GM21576 (cell line): ENCODE data around the gene LRCOL1.

Source experiments
- ATAC-seq: cut with Tn5 transposase; IDR thresholded peaks from one replicate; pipeline ENCODE4 v1.9.1; 2021; ENCODE audit warnings: mild to moderate bottlenecking, moderate library complexity; ENCODE audit not compliant: unreplicated experiment

Gene LRCOL1

DNA sequence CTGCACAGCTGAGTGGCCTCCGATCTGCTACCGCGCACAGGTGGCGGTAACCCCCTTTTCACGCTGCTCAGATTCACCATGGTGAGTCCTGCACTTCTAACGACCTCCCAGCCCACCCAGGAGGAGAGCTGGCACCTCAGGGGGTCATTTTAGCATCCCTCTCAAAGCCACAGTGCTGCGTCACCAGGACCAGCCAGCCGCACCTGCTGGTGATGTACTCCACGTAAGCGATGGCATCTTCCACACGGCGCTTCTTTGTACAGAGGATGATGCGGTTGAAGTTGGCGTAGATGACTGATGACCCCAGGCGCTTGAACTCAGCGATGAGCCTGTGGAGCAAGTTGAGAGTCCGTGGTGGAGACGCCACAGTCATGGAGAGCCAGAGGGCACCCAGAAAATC, 27.4 kb upstream of the LRCOL1 start:
- ATAC-seq = no peak

DNA sequence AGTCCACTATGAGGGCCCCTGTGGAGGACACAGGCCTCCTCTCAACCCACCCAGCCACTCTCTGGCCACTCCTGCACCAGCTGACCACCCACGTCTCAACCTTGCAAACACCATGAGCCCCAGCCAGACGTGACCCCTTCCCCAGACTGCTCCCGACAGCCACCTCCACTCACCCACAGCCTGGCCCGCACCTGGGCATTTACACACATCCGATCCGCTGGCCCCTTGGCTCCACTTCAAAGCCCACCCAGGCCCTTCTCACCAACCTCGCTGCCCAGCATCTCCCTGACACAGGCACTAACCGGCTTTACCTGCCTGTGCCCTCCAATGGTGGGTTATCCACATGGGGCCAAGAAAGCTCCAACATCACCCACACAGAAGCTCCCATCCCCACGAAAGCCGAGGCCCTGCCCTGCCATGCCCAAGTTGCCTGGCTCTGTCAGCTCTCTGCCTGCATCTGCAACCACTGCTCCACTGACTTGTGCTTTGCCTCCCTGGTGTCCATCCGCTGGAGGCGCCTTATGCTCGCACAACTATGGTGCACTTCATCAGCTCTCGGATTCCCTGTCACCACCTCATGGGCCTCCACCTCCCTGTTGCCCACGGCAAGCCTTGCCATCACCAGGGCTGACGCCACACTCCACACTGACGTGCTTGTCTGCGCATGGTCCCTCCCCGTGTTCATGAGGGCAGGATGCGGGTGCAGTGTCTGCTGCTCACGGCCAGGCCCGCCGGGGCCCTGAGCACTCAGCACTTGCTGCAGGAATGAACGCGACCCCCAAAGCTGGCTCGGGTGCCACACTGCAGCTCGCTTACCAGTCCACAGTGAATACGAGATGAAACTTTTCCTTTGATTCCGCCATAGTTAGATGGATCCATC, 24.9 kb upstream of the LRCOL1 start:
- no peak for ATAC-seq

DNA sequence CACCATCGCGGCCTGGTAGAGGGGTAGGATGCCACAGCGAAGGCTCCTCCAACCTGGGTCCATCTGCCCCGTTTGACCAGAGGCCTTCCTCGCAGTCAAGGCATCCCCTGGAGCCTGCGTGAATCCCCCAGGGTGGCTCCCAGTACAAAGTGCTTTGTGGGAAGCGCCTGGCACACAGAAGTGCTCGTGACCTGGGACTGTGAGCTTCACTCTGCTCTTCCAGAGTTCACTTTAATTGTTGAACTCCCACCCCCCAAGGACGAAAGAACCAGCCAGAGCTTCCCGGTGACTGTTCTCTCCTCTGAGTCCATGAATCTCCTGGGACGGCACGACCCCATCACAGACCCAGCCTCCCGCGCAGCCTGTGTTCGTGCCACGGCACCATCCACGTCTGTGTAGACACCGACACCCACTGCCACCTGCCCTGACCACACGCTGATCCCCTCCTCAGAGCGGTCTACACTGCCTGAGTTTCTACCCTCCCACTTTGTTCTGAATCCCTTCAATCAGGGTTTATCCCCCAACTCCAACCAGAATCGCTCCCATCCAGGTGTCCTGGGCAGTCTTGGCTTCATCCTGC, 24.1 kb upstream of the LRCOL1 start:
- no peak for ATAC-seq

DNA sequence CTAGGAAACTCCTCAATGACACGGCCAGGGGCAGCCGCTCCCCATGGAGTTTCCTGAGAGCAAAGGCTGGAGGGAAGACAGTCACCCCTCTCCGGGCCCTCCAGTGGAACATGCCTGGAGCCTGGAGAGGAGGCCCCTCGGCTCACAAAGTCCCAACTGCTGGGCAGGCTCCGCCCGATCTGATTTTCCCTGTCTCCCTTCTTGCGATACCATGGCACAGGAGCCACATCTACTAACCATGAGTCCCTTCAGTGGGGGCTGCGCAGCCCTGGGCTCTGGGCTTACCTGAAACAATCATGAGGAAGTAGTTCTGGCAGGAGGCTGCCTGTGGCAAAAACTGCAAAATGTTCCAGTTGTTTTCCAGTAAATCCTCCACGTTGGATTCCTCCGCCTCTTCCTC, 23.5 kb upstream of the LRCOL1 start:
- ATAC-seq = no peak

DNA sequence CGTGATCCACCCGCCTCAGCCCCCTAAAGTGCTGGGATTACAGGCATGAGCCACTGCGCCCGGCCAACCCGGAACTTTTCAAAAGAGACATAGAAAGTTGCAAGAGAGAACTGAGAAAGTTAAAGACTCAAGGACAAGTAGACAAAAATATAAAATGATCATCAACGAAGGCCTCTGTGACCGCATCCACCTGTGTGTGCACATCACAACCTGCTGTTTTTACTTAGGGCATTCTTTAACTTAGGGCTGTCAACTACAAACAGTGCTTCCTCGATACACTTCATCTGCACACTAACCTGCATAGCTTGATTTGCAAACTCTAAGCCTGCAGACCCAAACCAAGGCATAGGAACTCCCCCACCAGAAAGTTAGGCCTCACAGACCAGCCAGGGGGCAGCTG, 23.0 kb upstream of the LRCOL1 start:
- no peak for ATAC-seq

DNA sequence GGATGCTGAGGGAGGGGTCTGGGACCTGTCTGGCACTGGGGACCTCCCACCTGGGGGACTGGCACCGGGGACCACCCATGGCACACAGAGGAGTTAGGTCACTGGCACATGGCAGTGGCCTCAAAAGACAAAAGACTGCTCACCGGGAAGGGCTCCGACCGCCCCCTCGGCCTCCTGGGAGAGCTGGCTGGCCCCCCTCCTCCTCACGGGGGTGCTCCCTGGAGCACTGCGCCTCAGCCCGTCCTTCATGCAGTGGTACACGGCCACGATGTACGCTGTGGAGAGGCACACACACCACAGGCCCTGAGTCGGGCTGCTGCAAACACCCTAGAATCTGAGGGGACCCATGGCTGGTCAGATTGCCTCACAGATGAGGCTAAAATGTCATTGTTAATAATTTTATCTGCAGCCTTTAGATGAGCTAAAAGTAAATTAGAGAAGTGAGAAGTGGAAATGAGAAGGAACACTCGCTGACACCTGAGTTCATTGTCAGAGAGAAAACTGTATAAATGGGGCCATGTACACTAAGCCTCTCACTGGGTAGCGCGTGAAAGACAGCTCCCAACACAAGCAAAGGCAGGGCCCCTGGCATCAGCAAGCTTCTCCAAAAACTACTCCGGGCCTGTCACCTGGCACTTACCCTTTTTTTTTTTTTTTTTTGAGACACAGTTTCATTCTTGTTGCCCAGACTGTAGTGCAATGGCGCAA, 22.3 kb upstream of the LRCOL1 start:
- no peak for ATAC-seq

DNA sequence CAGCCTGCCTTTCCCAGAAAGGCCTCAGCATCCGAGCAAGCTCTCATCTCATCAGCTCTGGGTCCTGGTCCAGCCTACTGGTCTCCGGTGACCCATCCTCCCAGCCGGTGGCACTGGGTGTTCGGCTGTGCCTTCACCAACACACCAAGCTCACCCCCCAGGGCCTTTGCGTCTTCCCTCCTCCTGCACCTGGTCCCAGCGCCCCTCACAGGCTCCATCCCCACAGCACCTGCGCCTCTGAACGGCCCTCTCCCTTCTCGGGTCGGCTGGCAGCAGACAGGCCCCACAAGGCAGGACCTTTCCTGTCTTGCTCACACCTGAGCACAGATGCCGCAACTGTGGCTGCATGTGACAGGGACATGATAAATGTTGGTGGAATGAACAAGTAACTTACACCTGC, 21.3 kb upstream of the LRCOL1 start:
- ATAC-seq = no peak

DNA sequence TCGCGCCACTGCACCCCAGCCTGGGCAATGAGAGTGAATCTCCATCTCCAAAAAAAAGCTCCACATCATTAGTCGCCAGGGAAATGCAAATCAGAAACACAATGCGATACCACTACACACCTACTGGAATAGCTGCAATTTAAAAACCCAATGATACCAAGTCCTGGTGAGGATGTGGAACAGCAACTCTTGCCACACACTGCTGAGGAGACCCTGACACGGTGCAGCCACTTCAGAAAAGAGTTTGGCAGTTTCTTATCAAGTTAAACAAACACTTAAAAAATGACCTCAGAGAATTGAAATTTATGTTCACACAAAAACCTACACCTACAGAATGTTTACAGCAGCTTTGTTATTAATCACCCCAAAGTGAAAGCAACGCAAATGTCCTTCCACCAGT, 20.3 kb upstream of the LRCOL1 start:
- no peak for ATAC-seq

DNA sequence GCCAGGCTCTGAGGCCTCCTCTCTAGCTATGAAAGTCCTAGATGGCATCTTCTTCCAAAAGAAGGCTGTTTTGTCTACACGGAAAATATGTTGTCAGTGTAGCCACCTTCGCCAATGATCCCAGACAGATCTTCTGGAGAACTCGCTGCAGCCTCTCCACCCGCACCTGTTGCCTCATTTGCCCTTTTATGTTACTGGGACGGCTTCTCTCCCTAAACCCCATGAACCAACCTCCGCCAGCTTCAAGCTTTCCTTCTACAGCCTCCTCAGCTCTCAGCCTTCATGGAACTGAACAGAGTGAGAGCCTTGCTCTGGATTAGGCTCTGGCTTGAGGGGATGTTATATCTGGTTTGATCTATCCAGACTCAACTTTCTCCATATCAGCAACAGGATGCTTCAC, 18.9 kb upstream of the LRCOL1 start:
- no peak for ATAC-seq

DNA sequence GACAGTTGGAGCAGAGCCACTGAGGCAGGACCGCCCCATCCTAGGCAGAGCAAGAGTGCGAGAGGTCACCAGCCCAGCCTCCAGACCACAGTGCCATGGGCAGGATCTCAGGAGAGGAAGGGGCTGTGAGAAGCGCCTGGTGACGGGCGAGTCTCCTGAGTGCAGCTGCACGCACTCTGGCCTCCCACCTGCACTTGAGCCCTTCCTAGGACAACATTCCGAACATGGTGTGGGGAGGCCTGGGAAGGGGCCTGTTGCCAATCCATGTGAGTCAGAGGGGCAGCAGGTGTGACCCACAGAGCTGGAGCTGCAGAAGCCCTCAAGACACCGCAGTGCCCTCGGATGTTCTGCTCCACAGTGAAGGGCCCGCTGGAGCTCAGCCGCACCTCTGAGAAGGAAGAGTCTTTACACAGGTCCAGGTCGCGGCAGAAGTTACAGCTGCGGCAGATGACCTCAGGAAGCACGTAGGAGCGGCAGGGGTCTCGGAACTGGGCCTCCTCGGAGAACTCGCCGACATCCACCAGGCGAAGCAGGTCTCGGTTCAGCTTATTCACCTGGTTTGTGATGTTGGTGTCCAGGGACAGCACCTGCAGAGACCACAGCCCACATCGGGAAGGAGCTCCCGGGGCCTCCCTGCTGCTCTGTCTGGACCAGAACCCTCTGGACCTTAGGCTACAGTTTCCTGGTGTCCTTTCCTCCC, 15.5 kb upstream of the LRCOL1 start:
- ATAC-seq = no peak

DNA sequence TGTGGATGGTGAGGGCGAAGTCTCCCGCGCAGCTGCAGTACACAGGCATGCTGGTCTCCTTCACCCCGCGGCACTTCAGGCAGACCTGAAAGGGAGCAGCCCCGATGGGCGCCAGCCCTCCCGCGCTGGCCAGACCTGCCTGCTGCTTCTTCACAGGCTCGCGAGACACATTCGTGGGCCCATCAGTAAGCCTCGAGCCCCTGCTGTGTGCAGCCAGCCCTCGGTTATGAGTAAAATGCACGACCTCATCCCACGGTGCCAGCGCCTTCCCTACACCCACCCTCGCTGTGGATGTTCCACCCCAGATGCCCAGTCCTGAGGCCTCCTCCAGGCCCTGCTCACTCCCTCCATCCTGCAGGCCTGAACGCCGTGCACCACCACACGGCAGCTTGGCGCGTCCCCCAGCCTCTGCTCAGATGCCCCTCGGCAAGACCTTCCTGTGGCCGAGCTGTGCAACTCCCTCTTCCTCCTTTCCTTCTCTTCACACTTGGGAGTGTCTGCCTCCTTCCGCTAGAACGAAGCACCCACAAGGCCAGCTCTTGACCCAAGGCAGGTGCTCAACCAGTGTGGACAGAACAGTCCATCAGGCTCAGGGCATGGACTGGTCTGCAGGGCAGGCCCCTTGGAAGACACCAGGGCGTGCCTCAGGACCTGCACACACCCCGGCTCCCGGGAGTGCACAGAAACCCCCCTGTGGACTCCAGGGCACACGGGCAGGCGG, 14.7 kb upstream of the LRCOL1 start:
- ATAC-seq = no peak

DNA sequence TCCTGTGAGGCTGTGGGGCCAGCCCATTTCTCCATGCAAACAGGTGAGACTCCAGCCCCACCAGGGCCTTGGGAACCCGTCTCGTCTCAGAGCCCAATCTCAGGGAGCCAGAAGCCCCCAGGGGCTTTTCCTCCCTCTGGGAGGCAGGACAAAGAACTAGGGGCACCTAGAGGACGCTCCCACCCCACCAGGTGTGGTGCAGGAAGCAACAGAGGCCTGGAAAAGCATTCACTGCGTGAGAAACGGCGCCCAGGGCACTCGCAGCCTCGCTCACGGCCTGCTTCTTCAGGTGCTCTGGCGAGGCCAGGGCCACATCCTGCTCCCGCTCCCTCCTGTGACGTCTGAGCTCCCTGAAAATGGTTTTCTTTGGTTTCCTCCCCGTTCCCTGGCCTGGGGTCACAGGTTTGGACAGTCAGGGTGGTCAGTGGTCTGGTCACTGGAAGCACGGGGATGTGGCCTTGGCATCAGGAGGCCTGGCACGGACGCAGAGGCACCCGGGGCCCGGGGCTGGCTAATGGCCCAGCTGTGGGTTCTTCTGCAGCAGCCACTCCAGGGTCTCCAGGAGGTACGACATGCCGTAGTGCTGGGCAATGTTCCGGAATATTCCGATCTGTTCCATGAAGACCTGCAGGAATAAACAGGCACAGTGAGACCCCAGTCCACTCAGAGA, 13.9 kb upstream of the LRCOL1 start:
- no peak for ATAC-seq

DNA sequence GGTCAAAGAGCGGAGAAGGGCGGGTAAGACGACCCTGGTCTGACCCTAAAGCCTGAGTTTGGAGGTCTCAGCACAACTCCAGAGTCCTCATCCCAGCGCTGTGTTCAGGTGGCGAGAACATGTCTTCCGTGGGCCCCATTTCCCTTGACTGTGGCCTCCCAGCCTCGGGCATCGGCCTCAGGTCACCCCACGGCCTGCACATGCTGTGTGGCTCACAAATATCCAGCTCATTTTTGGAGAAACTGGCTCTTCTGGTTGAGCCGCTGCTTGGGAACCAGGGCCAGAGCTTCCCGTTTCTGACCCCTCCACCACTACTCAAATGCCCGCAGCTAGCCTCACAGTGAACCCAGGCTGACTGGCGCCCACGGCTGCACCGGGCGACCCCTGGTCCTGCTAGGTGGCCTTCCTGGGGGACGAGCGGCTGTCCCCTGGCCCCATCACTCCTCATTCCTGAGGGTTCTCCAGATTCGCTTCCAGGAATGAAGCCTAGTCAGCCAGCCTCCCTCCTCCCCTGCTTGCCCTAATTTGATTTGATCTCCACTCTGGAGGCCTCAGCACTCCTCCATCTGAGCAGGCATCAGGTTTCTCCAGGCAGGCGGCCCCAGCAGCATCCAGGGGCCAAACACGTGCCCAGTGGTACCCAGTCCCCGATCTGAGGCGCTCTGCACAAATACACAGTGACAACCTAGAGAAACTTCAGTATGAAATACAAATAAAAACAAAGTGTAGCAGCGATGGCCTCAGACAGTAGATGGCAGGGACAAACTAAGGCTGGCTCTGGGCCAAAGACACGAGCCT, 12.9 kb upstream of the LRCOL1 start:
- no peak for ATAC-seq

DNA sequence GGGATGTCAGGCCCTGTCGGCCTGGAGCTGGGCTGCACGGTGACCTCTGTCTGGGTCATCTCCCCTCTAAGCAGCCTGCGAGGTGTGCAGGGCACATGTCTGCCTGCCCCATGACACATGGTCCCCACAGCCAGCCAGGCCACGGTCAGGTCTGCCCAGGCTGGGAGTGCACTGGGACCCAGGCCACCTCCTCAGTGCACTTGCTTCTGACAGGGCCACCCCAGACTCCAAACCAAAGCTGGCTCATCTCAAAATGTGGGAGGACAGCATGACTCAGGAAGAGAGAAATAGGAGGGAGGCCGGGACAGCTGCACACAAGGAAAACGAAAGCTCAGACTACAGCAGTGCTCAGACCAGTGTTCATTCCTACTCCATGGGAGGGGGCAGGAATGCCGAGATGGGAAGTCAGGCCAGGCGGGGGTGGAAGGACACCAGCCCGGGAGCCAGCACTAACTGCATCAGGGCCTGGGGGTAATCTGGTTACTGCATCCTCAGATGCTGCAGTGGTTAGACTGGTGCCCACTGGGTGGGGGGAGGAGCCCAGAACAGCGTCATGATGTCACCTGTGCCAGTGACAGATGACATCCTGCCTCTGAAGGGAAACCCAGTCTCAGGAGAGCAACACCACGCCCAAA, 12.2 kb upstream of the LRCOL1 start:
- no peak for ATAC-seq

DNA sequence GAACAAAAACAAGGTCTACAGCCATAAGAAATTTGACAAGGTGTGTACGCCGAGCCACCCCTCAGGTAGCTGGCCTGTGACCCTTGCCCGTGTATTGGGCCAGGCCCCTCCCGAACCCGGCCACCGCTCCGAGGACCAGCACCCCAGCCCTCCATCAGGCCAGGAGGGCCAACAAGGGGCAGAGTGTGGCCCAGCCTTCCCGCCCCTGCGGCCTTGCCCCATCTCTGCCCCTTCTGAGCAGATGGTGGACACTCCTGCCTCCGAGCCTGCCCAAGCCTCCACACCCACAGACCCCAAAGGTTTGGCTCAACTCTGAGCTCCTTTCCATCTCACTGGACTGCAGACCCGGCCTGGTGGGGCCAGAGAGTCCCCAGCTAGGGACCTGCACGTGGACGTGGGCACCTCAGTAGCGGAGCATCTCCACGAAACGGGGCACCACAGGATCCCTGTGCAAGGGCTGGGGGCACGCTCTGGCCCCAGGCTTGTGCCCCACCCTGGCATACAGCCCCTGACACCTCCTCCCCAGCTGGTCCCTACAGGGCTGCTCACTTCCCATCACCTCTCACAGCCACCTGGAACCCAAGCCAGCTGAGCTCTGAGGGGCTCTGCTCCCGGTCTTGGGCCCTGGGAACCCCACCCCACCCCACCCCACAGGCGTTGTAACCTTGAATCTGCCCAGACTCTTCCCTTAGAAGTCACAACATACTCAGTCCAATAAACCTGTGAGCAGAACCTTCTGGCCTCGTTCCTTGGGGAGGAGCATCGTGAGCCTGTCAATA, 11.5 kb upstream of the LRCOL1 start:
- no peak for ATAC-seq

DNA sequence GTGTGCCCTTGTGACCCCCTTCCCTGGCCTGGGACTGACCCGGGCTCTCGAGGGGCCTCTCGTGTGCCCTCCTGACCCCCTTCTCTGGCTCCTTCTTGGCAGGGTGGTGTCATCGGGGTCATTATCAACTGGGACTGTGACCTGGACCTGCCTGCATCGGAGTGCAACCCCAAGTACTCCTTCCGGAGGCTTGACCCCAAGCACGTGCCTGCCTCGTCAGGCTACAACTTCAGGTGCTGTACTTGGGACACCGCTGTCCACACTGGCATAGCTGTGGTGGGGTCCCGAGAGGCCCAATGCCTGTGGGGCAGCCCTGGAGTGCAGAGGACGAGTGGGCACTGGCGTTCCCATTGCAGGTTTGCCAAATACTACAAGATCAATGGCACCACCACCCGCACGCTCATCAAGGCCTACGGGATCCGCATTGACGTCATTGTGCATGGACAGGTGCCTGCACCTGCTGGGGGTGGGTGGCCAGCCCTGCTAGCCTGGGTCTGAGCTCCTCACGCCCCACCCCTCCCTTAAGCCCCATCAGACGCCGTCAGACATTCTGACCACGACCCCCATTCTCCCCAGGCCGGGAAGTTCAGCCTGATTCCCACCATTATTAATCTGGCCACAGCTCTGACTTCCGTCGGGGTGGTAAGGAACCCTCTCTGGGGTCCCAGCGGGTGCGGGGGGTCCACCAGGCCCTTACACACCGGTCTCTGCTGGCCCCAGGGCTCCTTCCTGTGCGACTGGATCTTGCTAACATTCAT, 10.7 kb upstream of the LRCOL1 start:
- no peak for ATAC-seq

DNA sequence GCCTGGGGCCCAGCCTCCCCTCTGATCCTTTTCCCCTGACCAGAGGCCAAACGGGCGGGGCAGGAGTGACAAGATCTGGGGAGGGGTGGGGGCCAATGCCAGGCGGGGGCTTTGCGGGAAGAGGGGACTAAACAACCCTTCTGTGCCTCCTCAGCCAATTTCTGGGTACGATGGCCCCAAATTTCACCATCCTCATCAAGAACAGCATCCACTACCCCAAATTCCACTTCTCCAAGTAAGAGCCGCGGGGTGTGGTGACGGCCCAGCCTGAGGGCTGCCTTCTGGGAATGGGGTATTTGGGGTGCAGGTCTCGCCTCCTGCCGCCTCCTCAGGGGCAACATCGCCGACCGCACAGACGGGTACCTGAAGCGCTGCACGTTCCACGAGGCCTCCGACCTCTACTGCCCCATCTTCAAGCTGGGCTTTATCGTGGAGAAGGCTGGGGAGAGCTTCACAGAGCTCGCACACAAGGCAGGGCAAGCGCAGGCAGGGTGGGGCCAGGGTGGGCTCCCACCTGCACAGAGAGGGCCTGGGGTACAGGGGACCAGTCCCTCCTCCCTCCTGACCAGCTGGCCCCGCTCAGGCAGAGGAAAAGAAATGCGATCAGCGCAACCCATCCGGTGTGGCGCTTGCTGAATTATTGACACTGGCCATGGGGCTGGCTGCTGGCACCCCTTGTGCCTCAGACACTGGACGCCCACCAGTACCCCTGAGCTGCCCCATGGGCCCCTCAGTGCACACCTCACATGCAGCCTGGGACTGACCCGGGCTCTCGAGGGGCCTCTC, 9.9 kb upstream of the LRCOL1 start:
- ATAC-seq = no peak
